RWPE2 (cell line): ENCODE data around the gene LYPD8.

Experiments
- ATAC-seq: fragments of 200-7000 bp; cut with Tn5 transposase; 3 replicates; pipeline ENCODE4 v1.9.1; 2021; ENCODE audit warnings: low read depth
- DNase-seq: peaks from one replicate; pipeline ENCODE4 v3.0.0-alpha.2; 2020; ENCODE audit warnings: low spot score
- H3K27ac ChIP-seq: fragments of 450-650 bp; 2 replicates; pipeline ENCODE4 v1.5.1; 2017; ENCODE audit warnings: mild to moderate bottlenecking; ENCODE audit not compliant: poor library complexity, severe bottlenecking
- H3K27me3 ChIP-seq: fragments of 250-450 bp; sonication (Bioruptor Pico); 2 replicates; pipeline ENCODE4 v1.5.1; 2021; ENCODE audit warnings: mild to moderate bottlenecking, moderate library complexity; ENCODE audit not compliant: insufficient read depth, poor library complexity, severe bottlenecking
- H3K36me3 ChIP-seq: fragments of 250-450 bp; sonication (Bioruptor Pico); 2 replicates; pipeline ENCODE4 v1.5.1; 2020; ENCODE audit warnings: low read depth, mild to moderate bottlenecking, moderate library complexity
- H3K4me1 ChIP-seq: fragments of 250-450 bp; sonication (Bioruptor Pico); 2 replicates; pipeline ENCODE4 v1.5.1; 2021; ENCODE audit warnings: mild to moderate bottlenecking, moderate library complexity; ENCODE audit not compliant: insufficient read depth, poor library complexity, severe bottlenecking
- H3K4me3 ChIP-seq: fragments of 250-450 bp; sonication (Bioruptor Pico); 2 replicates; pipeline ENCODE4 v1.5.1; 2021; ENCODE audit warnings: mild to moderate bottlenecking, moderate library complexity; ENCODE audit not compliant: severe bottlenecking
- H3K9me3 ChIP-seq: fragments of 250-450 bp; sonication (Bioruptor Pico); 2 replicates; pipeline ENCODE4 v1.5.1; 2021; ENCODE audit warnings: mild to moderate bottlenecking, moderate library complexity; ENCODE audit not compliant: severe bottlenecking
- TF ChIP-seq, protein P1 (sequence below): fragments of 450-650 bp; IDR thresholded peaks from one replicate; pipeline ENCODE4 v1.5.1; 2017; ENCODE audit warnings: mild to moderate bottlenecking, moderate library complexity; ENCODE audit not compliant: poor library complexity, severe bottlenecking

The LYPD8 gene

DNA sequence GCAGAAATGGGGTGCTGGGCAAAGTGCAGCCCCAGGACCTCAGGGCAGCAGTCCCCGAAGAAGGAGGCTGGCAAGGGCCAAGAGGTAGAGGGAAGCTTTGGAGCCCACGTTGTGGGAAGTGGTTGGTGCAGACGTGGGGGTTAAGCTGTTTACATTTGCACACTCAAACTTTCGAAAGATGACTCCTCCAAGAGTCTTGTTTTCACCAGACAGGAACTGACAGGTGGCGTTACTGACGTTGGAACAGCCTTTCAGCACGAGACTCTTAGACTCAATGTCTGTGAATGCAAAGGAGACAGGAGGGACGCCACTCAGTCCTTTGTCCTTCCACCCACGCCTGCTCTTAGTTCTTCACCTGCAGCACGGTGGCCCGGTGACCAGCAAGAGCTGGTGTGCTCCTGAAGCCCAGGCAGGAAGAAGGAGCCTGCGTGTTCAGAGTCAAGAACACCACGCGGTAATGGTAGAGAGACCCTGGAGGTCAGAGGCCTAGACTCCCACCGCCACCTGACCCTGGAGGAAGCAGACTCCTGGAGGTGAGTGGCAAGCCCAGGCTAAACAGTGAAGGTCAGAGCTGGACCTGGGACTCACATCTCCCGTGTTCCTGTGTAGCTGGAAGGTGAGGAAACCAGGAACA lies 15.9 kb downstream of the LYPD8 start:
- Histone ChIP-seq H3K4me1 (no peaks in the 10 kb centered on the region), H3K27ac (no peak overlapping the region), H3K27me3 (no peaks in the 10 kb centered on the region), H3K4me3 (no peak overlapping the region), H3K9me3 (no peaks in the 10 kb centered on the region), H3K36me3 (no peaks in the 10 kb centered on the region)
- TF ChIP-seq, protein P1, sequence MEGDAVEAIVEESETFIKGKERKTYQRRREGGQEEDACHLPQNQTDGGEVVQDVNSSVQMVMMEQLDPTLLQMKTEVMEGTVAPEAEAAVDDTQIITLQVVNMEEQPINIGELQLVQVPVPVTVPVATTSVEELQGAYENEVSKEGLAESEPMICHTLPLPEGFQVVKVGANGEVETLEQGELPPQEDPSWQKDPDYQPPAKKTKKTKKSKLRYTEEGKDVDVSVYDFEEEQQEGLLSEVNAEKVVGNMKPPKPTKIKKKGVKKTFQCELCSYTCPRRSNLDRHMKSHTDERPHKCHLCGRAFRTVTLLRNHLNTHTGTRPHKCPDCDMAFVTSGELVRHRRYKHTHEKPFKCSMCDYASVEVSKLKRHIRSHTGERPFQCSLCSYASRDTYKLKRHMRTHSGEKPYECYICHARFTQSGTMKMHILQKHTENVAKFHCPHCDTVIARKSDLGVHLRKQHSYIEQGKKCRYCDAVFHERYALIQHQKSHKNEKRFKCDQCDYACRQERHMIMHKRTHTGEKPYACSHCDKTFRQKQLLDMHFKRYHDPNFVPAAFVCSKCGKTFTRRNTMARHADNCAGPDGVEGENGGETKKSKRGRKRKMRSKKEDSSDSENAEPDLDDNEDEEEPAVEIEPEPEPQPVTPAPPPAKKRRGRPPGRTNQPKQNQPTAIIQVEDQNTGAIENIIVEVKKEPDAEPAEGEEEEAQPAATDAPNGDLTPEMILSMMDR: no peak
- DNase-seq: no peak
- no peak for ATAC-seq

DNA sequence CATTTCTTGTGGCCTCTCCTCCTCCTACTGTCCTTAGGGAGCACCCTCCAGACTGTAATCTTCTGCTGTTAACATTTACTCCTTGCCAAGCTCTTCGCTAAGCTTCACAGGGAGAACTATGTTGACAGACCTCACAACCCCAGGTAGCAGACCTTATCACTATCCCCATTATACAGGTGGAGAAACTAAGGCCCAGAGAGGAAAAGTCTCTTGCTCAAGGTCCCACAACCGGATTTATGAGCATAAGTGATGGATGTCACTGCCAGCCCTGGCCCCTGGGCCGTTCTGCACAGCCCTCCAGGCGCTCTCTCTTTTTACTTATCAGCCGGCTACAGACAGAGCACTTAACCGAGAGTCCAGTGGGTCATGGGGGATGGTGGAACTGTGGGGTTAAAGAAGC lies 18.1 kb downstream of the LYPD8 start:
- Histone ChIP-seq H3K4me1 (no peaks in the 10 kb centered on the region), H3K4me3 (no peak overlapping the region), H3K27me3 (no peaks in the 10 kb centered on the region), H3K9me3 (no peaks in the 10 kb centered on the region), H3K36me3 (no peaks in the 10 kb centered on the region), H3K27ac (no peak overlapping the region)
- DNase-seq: no peak
- no peak for ATAC-seq
- TF ChIP-seq, protein P1: no peak

DNA sequence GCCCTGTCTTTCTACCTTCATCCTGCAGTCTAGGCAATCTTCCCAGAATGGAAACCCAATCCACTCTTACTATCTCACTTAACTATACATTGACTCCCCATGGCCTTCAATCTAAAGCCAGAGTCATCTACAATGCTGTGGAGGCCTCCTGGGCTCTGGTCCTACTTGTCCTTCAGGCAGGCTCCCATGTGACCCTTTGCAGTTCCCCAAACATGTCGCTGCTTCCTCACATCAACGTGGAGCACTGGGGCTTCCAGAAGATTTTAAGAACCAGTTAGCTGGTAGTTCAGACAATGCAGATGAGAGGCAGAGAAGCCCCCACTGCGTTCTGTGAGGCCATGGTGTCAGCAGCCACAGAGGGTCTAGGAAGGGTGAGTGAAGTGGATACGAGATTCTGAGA lies 18.6 kb downstream of the LYPD8 start:
- TF ChIP-seq, protein P1: no peak
- Histone ChIP-seq H3K4me1 (no peaks in the 10 kb centered on the region), H3K27me3 (no peaks in the 10 kb centered on the region), H3K9me3 (no peaks in the 10 kb centered on the region), H3K27ac (no peak overlapping the region), H3K36me3 (no peaks in the 10 kb centered on the region), H3K4me3 (no peak overlapping the region)
- ATAC-seq (no peak), DNase-seq (no peak)

DNA sequence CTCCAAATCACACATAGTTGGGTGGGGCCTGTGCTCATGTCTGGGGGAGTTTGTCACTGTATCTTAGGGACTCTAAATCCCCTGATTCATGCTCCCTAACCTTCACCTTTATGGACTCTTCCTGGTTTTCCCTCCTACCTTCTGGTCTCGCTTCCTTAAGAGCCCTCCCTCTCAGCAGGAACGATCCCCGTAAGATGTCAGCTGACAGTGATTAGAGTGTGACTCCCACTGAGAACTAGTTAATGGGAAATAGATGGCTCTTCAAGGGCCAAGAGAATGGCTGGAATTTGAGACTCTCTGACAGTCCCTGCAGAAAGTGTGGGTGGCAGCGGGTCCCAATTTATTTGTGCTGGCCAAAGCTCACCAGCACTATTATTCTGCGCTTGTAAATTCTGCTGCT lies 22.0 kb downstream of the LYPD8 start:
- TF ChIP-seq, protein P1: no peak
- Histone ChIP-seq H3K4me3 (no peak overlapping the region), H3K27ac (no peak overlapping the region), H3K36me3 (no peaks in the 10 kb centered on the region), H3K4me1 (no peaks in the 10 kb centered on the region), H3K27me3 (no peaks in the 10 kb centered on the region), H3K9me3 (no peaks in the 10 kb centered on the region)
- ATAC-seq (no peak), DNase-seq (no peak)

DNA sequence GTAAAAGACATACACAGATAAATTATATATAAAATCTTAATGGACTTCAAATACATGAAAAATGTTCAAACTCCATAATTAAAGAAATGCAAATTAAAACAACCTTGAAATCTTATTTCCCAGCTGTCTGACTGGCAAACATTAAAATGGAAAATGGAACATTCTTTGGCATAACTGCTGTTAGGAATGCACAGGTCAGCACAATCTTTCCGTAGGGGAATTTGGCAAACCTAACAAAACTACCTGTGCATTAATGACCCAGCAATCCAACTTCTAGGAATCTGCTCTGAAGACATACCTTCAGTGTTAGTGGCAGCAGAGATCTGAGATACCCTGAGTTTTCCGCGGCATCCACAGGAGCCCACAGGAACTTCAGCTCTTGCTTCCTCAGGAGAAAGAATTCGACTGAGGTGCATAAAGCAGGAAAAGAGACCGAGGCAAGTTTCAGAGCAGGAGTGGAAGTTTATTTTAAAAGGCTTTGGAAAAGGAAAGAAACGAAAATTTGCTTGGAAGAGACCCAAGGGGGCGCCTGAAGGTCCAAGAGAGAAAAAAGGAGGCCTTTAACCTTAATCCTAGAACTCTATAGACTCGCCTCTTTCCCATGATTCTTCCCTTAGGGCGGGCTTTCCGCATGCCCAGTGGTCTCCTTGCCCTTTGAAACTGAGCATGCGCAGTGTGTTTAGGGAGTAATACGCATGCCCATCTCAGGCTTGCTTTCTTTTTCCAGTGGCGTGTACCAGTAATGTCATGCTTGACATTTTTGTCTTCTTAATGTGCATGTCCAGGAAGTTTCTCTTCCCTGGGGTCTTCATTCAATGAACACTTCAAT lies 24.8 kb downstream of the LYPD8 start:
- Histone ChIP-seq H3K4me1 (no peaks in the 10 kb centered on the region), H3K9me3 (no peaks in the 10 kb centered on the region), H3K27me3 (no peaks in the 10 kb centered on the region), H3K36me3 (no peaks in the 10 kb centered on the region), H3K4me3 (no peak overlapping the region), H3K27ac (no peak overlapping the region)
- ATAC-seq (no peak), DNase-seq (no peak)
- TF ChIP-seq, protein P1: no peak
